B cell (primary cell): Measurements from ENCODE around the gene BPIFB2.

Experiments used
- EZH2 ChIP-seq: IDR thresholded peaks from 2 replicates; pipeline ENCODE4 v1.6.1; 2012; ENCODE audit warnings: borderline replicate concordance, low read depth, mild to moderate bottlenecking, moderate library complexity, low read length; ENCODE audit not compliant: insufficient read depth, poor library complexity, severe bottlenecking
- TF ChIP-seq, protein P1 (sequence below): fragments of 200-600 bp; IDR thresholded peaks from one replicate; pipeline ENCODE4 v1.8.0; 2022; ENCODE audit warnings: antibody characterized with exemption, mild to moderate bottlenecking

DNA sequence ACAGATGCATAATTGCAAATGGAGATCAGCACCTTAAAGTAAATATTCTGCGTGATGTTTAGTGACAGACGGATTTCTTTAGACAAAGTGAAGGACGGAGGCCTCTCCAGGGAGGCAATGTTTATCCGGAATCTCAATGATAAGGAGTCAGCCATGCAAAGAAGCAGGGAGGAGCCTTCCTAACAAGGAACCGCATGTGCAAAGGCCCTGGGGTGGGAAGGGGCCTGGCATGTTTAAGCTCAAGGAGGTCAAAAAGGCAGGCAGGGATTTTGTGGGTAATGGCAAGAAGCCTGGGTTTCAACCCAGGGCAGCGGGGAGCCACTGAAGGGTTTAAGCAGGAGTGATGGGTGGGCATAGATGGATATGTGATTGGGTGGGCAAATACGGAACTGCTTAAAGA, 46.9 kb downstream of the BPIFB2 start:
- TF ChIP-seq, protein P1, sequence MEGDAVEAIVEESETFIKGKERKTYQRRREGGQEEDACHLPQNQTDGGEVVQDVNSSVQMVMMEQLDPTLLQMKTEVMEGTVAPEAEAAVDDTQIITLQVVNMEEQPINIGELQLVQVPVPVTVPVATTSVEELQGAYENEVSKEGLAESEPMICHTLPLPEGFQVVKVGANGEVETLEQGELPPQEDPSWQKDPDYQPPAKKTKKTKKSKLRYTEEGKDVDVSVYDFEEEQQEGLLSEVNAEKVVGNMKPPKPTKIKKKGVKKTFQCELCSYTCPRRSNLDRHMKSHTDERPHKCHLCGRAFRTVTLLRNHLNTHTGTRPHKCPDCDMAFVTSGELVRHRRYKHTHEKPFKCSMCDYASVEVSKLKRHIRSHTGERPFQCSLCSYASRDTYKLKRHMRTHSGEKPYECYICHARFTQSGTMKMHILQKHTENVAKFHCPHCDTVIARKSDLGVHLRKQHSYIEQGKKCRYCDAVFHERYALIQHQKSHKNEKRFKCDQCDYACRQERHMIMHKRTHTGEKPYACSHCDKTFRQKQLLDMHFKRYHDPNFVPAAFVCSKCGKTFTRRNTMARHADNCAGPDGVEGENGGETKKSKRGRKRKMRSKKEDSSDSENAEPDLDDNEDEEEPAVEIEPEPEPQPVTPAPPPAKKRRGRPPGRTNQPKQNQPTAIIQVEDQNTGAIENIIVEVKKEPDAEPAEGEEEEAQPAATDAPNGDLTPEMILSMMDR: no peak
- no peak for TF ChIP-seq EZH2
